Body of pancreas (tissue), 4 donors: Measurements from ENCODE around the gene IARS2. TPM values are rescaled to one million over a fixed set of nuclear protein-coding genes. Genes with fewer than 3 reads are reported as not detected.
"Not testable (repeated sequence)": the region's sequence is repeated elsewhere in the genome, so short reads cannot be mapped to it uniquely, and the experiment has no call there.

Experiments used
- ATAC-seq: fragments of 150-250 bp; one replicate; pipeline ENCODE4 v1.9.1; 2016
- DNase-seq, 4 donors: peaks; one replicate each; pipeline ENCODE4 v3.0.0-alpha.2; 2019
- H3K27ac ChIP-seq, 4 donors: fragments of 200-600 bp; sonication (generic); 1 replicate in 3 of 4; 2 replicates in 1 of 4; pipeline versions ENCODE4 v1.5.1 to v1.6.1; 2016 to 2019; ENCODE audit warnings: mild to moderate bottlenecking in 1 of 4, mixed read lengths in 1 of 4, moderate library complexity in 1 of 4
- H3K27me3 ChIP-seq, 2 donors: fragments of 200-600 bp; sonication (generic); one replicate each; pipeline ENCODE4 v1.6.0; 2016; ENCODE audit warnings: mild to moderate bottlenecking in 1 of 2
- H3K36me3 ChIP-seq, 2 donors: fragments of 200-600 bp; sonication (generic); replicated peaks in 1 of 2; 2 replicates each; pipeline ENCODE4 v1.5.1; 2016; ENCODE audit warnings: low read depth in 2 of 2; ENCODE audit not compliant: insufficient read depth in 1 of 2
- H3K4me1 ChIP-seq: fragments of 200-600 bp; sonication (generic); one replicate; pipeline ENCODE4 v1.6.0; 2016
- H3K4me3 ChIP-seq, 2 donors: fragments of 200-600 bp; sonication (generic); 1 replicate in 1 of 2; 2 replicates in 1 of 2; pipeline ENCODE4 v1.5.1; 2016 to 2019
- H3K9me3 ChIP-seq, 3 donors: fragments of 200-600 bp; sonication (generic); 1 replicate in 2 of 3; 2 replicates in 1 of 3; pipeline ENCODE4 v1.5.1; 2016
- CTCF ChIP-seq, 7 experiments: fragments of 450-650 bp in 4 of 7; fragments of 200-600 bp in 3 of 7; sonication (generic) in 3 of 7; IDR thresholded peaks; one replicate each; pipeline ENCODE4 v1.5.1; 2016 to 2019; ENCODE audit warnings: antibody characterized with exemption in 7 of 7
- POLR2A ChIP-seq, 3 donors: fragments of 450-650 bp; IDR thresholded peaks; one replicate each; pipeline ENCODE4 v1.6.1; 2016; ENCODE audit warnings: antibody characterized with exemption in 3 of 3, mild to moderate bottlenecking in 2 of 3
- WGBS, 2 donors: methylation state at CpG; one replicate each; pipeline ENCODE4 v1.1.5; 2017; 5-methylcytosine and 5-hydroxymethylcytosine counted together
- intact Hi-C: fragments of 100-400 bp; cut with DNase I; formaldehyde crosslinking; loops from one replicate; pipeline ENCODE4 v1.15.1; 2023
- total RNA-seq, 2 donors: library from RNA; depleted of rRNA; stranded (reverse); fragments of >200 nt; gene quantifications; one replicate each; pipeline ENCODE4 v1.1.0, GENCODE V29; 2016

IARS2 gene
- total RNA-seq, 2 donors from 2014 or later, result 32.7 to 40.2 TPM

- no peak overlapping the region for H3K4me3 ChIP-seq
- DNase-seq, result no peak
- no peaks in the 10 kb centered on the region for H3K27me3 ChIP-seq
- intact Hi-C loops, result no loop called here
- TF ChIP-seq POLR2A (IDR thresholded peaks at IDR 0.05), result no peak
- TF ChIP-seq CTCF (IDR thresholded peaks at IDR 0.05), result no peak
- peaks cover 0 to 4% of the 10 kb centered on the region in 2 donors for H3K36me3 ChIP-seq
- no peak overlapping the region for H3K27ac ChIP-seq
- H3K4me1 ChIP-seq, result no peaks in the 10 kb centered on the region
- 83 to 100% methylated on average over 1 of the region's 1 CpG for WGBS, 2 donors
- ATAC-seq, result no peak
- H3K9me3 ChIP-seq, result no peaks in the 10 kb centered on the region
Observed at GRCh38 chr1:220164116-220164515, 70.2 kb downstream of the IARS2 start.

DNA sequence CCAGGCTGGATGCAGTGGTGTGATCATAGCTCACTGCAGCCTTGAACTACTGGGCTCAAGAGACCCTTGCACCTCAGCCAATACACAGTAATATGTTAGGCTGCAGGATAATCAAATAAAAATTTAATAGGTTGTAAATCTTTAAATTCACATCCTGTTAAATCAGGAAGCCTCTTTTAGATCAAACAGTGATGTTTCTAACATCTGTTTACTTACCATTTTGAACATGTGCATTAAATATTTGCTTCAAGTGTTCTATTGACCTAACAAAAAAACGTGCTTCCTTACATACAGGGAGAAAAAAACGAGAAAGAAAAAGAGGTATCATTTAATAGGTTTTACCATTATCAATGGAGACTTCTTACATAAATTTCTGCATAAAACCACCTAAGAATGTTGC is 70.6 kb downstream of the IARS2 start:
- intact Hi-C loops, result no loop called here
- Histone ChIP-seq H3K4me1 (no peaks in the 10 kb centered on the region), H3K4me3 (no peak overlapping the region), H3K27me3 (no peaks in the 10 kb centered on the region), H3K36me3 (peaks cover 0 to 6% of the 10 kb centered on the region in 2 donors), H3K9me3 (no peaks in the 10 kb centered on the region), H3K27ac (no peak overlapping the region)
- WGBS, 2 donors, result 43 to 47% methylated on average over 2 of the region's 2 CpGs
- no peak for DNase-seq
- TF ChIP-seq POLR2A (IDR thresholded peaks at IDR 0.05), result no peak
- no peak for TF ChIP-seq CTCF (IDR thresholded peaks at IDR 0.05)
- no peak for ATAC-seq

DNA sequence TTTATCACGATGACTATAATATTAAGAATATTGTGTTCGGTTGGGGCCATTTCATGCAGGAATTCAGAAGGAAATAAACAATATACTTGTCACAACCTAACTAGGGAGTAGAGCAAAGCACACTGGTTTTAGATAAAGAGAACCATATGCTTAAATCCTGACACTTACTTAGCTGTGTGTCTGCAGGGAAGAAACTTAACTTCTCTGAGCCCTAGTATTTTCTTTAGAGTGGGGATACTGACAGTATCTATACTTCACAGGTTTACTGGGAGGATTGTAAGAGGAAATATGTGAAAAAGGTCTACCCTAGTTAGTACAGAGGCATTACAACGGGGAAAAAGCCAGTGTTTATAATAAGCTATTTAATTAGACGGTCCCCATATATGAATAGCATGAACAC is 72.9 kb downstream of the IARS2 start:
- ATAC-seq, result no peak
- intact Hi-C loops, result no loop called here
- Histone ChIP-seq H3K27ac (no peak overlapping the region), H3K36me3 (peaks cover 7 to 10% of the 10 kb centered on the region in 2 donors), H3K27me3 (no peaks in the 10 kb centered on the region), H3K4me3 (no peak overlapping the region), H3K9me3 (no peaks in the 10 kb centered on the region), H3K4me1 (no peaks in the 10 kb centered on the region)
- DNase-seq, result no peak
- 93 to 94% methylated on average over 4 of the region's 4 CpGs for WGBS, 2 donors
- no peak for TF ChIP-seq CTCF (IDR thresholded peaks at IDR 0.05)
- no peak for TF ChIP-seq POLR2A (IDR thresholded peaks at IDR 0.05)

DNA sequence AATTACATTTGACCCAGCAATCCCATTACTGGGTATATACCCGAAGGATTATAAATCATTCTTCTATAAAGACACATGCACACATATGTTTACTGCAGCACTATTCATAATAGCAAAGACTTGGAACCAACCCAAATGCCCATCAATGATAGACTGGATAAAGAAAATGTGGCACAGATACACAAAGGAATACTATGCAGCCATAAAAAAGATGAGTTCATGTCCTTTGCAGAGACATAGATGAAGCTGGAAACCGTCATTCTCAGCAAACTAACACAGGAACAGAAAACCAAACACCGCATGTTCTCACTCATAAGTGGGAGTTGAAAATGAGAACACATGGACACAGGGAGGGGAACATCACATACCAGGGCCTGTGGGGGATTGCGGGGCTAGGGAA is 76.0 kb downstream of the IARS2 start:
- WGBS, 2 donors, result 96 to 98% methylated on average over 4 of the region's 4 CpGs
- H3K4me3 ChIP-seq, H3K4me1 ChIP-seq, H3K27me3 ChIP-seq, intact Hi-C loops, H3K9me3 ChIP-seq, ATAC-seq, H3K27ac ChIP-seq, DNase-seq: not testable (repeated sequence)
- H3K36me3 ChIP-seq, result peaks cover 7 to 13% of the 10 kb centered on the region in 2 donors

GRCh38 chr1:220170836-220171526 is 77.0 kb downstream of the IARS2 start:
- H3K36me3 ChIP-seq, result peaks cover 7 to 13% of the 10 kb centered on the region in 2 donors
- no peak overlapping the region for H3K4me3 ChIP-seq
- WGBS, 2 donors, result 86 to 100% methylated on average over 1 of the region's 1 CpG
- DNase-seq (no peak), ATAC-seq (no peak)
- H3K27ac ChIP-seq, result no peak overlapping the region
- H3K27me3 ChIP-seq, result no peaks in the 10 kb centered on the region
- H3K4me1 ChIP-seq, result no peaks in the 10 kb centered on the region
- no peak for TF ChIP-seq POLR2A (IDR thresholded peaks at IDR 0.05)
- no peak for TF ChIP-seq CTCF (IDR thresholded peaks at IDR 0.05)
- no peaks in the 10 kb centered on the region for H3K9me3 ChIP-seq
- intact Hi-C loops, result no loop called here
